GM21786 (cell line): ENCODE results near the gene LMO1.

Experiments
- ATAC-seq: cut with Tn5 transposase; IDR thresholded peaks from one replicate; pipeline ENCODE4 v1.9.1; 2021; ENCODE audit not compliant: unreplicated experiment

The LMO1 gene

GRCh38 chr11:8266246-8267241, 2.9 kb upstream of the LMO1 start:
- no peak for ATAC-seq

- ATAC-seq, result no peak
These were observed 2.1 kb upstream of the LMO1 start for GRCh38 chr11:8265681-8266241.

DNA sequence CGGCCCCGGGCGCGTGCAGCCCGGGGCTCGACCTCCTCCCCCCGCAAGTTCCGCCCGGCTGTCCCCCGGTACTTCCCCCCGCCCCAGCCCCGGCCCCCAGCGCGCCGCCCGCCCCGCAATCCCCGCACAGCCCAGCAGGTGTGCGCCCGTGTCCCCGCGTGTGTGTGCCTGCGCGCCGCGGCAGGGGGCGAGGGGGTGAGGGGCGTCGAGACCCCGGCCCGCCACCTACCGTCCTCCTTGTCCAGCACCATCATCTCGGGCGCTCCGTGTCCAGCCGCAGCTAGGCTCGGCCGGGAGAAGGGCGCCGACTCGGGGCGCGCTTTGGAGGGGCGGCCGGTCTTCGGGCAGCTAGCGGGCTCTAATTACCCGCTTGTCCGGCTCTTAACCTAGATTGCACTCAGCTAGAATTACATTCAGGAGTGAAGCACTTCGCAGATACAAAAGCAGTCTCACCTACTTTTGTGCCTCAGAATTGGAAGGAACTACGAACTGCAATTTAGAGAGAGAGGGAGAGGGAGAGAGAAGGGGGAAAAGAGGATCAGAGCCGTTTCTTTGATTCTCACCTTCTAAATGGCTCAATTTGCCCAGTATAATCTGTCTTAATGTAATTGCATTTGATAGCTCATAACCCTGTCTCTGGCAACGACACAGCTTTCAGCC, 439 bp downstream of the LMO1 start:
- no peak for ATAC-seq

DNA sequence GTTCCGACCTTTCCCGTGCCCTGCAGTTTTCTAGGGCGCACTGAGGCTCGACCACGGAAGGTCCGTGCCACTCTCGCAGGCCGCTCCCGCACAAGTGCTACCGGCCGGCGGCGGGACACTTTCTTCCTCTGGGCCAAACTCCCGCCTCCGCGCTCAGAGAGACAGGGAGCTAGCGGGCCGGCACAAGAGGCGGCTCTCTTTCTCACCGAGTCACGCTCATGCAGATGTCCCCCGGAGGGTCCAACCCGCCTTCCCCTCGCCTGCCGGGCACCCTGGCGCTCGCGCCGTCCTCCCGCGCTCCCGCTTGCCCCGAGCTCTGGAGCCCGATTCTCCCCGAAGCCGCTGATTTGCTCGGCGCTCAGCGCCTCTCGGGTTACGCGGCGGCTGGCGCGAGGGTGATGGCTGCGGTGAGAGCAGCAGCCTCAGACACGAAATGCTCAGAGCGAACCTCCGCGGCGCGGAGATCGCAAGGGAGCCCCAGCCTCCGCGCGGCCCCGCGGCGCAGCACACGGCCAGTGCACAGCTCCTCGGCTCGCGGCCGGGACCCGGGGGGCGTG, 1.0 kb downstream of the LMO1 start:
- no peak for ATAC-seq

DNA sequence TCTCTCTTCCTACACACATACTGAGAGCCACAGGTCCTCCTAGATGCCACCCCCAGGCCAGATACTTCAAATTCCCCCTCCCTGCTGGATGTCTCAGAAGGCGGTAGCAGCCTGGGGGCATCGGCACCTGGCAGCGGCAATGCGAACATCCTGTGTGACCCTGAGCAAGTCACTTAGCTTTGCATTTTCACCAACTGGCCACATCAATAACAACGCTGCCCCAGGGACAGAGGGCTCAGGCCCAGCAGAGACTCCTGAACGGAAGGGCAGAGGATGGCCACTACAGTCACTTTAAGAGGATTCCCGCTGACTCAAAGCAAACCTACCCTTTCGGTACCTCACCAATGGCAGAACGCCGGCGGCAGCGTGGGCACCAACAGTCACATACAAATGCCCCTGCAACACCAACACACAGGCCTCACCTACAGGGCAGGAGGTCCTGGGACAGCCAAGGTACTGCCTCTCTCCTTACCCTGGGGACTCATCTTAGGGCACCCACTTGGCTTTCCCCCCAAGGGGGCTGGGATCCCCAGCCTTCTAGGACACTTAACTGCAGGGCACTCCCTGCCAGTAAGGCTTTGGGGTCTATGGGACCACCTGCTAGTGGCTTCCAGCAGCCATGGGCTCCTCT, 1.6 kb downstream of the LMO1 start:
- no peak for ATAC-seq

GRCh38 chr11:8261291-8261690, 2.4 kb downstream of the LMO1 start:
- ATAC-seq, result no peak

GRCh38 chr11:8260202-8260966, 3.3 kb downstream of the LMO1 start:
- ATAC-seq, result no peak

DNA sequence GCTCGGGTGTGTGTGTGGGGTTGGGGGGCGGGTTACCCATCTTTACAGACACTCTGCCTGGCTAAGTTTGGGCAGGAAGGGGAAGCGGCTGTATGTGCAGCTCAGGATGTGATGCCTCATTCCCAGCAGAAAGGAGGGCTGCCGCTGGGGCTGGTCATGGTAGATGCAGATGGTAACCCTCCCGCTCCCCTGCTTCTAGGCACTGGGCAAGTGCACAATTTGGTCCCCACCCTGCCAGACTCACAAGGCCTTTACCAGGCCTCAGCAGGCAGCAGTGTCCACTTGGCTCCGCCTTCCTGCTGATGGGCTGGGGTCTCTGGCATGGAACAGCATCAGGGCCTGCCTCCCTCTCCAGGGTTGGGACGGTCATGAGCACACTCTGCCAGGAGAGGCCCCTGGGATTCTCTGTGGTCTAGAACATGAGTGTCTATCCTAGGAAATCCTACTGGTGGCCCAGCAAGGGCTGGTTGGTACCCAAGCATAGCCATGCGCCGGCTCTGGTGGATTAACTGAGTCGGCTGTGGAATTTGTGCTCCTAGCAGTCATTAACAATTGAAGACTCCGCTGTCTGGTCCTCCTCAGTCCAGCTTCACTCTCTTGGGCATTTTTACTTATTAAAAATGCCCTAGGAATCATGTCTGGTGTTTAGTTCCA, 4.2 kb downstream of the LMO1 start:
- no peak for ATAC-seq

DNA sequence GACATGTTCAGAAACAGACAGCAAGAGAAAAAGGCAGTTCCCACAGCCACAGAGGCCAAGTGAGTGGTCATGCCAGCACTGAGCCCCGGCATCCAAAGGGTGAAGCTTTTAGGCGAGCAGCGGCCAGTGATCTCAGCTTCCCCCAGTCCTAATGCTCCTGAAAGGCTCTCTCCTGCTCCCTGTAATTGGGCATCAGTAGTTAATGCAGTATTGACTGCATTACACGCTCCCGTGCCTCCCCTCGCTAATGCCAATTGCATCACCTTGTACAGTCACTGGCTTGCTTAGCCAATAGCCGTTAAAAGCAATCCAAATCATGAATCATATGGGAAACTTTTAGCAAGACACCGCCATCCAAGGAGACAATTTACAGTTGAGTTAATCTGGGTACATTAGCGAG, 4.9 kb downstream of the LMO1 start:
- ATAC-seq, result no peak

- no peak for ATAC-seq
These were observed 5.4 kb downstream of the LMO1 start for GRCh38 chr11:8258289-8258688.

DNA sequence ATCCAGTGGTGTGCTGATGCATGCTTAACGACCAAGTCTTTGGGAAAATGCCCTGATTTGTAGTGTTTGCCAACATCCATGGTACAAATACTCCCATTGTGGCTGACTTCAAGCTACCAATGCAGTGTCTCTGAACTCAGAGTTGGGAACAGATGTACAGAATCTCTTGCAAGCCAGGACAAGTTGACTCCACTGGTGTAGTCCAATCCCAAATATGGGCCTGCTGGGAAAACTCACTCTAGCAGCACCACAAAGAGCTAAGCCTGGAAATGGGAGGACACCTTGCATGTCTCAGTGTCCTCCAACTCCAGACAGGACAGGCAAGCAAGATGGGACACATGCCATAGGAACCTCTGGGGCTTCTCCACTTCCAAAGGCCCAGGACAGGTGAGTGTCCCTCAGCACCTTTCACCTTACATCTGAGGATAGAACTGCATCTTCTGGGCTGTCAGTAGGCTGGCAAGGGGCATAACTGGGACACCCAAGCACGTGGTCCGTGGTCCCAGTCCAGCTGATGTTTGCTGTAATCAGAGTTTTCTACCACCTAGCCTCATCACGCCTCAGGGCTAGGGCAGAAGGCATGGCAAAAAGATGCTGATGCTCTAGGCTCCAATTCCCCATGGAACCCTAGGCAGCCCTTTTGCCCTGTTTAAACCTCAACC, 6.5 kb downstream of the LMO1 start:
- no peak for ATAC-seq

DNA sequence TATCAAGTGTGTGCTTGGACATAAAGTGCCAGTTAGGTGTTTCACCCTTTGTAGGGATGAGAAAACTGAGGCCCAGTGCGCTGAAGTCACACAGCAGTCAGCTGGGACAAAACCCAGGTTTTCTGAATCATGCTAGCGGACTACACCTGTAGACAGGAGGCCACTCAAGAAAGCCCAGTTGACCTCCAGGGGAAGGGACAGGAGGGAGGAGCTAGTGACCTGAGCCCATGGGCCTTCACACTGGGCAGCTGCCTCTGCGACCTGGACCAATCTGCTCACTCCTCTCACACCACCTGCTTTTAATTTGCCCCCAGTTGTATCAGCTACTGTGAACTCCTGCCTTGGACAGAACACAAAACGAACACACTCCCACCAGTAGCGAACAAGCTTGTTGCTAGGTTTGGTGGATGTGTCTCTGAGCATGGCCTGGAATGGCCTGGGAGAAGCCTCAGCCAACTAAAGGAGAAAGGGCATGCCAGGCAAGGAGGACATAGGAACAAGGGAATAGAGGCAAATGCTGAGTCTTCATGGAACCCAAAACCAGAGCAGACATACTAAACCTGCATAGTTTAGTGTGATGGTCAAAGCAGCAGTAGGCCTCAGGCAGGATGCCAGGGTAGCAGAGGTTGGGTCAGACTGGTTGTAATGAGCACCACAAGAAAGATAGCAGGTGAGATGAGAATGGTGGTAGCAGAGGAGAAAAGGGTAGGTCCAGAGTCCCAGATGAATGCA, 7.2 kb downstream of the LMO1 start:
- no peak for ATAC-seq

DNA sequence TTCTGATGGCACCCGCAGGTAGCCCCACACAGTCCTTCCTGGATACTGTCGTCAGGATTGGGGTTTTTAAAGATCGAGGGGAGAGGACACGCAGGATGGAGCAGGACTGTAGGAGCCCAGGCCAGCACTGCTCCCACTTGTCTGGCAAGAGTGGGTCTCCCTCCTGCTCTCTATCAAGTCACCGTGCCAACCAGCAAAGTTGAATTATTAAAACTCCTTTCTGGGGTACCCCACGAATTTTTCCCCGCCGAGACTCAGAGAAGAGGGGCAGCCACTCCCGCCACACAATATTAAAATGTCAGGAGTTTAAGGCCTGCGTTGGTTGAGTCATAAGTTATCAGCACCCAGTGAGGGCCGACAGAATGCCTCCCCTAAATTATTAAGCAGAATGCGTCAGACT, 10.1 kb downstream of the LMO1 start:
- ATAC-seq, result no peak

DNA sequence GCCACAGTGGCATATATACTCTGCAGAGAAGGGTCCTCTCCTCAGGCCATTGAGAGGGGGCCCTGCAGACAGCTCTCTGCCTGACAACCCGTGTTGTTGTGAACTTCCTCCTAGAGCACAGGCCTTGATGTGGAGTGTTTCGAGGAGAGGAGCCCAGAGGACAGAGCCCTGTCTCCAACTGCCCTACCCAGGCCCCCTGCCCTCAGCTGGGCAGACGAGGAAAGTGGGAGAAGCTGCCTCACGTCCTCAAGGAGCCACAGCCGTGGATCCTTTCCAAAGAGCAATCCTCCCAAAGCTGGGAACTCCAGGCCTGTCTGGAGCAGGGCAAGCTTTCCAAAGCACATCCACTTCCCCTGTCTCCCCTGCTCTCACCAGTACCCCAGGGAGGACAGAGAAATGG, 10.7 kb downstream of the LMO1 start:
- no peak for ATAC-seq

DNA sequence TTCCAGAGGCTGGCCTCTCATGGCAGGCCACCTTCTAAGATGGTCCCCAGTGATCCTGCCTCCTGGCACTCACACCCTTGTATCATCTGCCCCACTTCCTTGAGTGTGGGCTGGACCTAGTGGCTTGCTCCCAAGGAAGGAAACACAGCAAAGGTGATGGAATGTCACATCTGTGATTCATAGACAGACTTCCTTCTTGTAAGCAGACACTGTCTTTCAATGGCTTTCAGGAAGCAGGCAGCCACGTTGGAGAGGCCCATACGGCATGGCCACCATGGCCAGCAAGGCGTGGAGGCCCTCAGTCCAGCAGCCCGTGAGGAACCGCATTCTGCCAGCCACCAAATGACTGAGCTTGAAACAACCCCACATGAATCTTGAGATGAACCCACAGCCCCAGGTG, 11.3 kb downstream of the LMO1 start:
- ATAC-seq, result no peak

DNA sequence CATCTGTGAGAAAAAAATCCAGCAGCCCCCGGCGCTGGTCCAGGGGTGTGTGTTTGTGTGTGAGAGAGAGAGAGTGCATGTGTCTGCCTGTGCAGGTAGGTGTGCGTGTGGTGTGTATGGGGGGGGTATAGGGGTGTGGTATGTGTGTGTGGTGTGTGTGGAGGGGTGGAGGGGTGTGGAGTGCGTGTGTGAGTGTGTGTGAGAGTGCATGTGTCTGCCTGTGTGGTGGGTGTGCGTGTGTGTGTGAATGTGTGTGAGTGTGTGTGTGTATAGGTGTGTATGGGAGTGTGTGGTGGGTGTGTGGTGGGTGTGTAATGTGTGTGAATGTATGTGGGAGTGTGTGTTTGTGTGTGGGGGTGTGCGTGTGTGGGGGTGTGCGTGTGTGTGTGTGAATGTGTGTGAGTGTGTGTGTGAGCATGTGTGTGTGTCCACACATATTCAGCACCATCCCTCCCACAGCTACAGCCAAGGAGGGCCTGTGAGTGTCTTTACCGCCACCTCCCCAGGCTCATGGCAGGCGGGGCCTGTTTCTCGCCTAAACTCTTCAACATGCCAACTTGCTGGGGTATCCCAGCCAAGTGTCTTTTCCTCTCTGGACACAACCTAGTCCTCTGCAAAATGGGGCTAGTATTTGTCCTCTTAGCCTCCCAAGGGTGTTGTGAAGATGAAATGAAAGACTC, 11.9 kb downstream of the LMO1 start:
- ATAC-seq, result no peak

GRCh38 chr11:8250981-8251615, 12.6 kb downstream of the LMO1 start:
- ATAC-seq, result no peak

DNA sequence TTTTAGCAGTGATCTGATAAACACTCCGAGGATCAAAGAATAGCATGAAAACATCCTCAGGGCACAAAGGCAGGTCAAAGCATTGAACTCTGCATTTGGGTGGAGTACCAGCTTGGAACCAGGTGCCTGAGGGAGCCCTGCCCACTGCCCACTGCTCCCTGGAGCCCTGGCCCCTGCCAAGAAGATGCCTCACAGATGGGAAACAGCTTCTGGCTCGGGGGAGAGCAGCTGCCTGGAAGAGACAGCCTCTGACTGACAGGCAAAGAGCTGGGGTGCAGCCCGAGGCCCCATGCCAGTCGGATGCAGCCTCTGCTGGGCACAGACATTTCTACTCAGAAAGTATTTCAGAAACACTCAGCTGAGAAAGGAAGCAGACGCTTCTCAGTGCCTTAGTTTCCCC, 13.2 kb downstream of the LMO1 start:
- ATAC-seq, result no peak
